HG02970 (cell line): ENCODE results near the gene VPREB1.
"Not testable (repeated sequence)": the region's sequence is repeated elsewhere in the genome, so short reads cannot be mapped to it uniquely, and the experiment has no call there.

Experiments used
- ATAC-seq: cut with Tn5 transposase; IDR thresholded peaks from one replicate; pipeline ENCODE4 v1.9.1; 2021; ENCODE audit warnings: mild to moderate bottlenecking, moderate library complexity, moderate number of reproducible peaks; ENCODE audit not compliant: unreplicated experiment, low FRiP score

Gene VPREB1, protein sequence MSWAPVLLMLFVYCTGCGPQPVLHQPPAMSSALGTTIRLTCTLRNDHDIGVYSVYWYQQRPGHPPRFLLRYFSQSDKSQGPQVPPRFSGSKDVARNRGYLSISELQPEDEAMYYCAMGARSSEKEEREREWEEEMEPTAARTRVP

DNA sequence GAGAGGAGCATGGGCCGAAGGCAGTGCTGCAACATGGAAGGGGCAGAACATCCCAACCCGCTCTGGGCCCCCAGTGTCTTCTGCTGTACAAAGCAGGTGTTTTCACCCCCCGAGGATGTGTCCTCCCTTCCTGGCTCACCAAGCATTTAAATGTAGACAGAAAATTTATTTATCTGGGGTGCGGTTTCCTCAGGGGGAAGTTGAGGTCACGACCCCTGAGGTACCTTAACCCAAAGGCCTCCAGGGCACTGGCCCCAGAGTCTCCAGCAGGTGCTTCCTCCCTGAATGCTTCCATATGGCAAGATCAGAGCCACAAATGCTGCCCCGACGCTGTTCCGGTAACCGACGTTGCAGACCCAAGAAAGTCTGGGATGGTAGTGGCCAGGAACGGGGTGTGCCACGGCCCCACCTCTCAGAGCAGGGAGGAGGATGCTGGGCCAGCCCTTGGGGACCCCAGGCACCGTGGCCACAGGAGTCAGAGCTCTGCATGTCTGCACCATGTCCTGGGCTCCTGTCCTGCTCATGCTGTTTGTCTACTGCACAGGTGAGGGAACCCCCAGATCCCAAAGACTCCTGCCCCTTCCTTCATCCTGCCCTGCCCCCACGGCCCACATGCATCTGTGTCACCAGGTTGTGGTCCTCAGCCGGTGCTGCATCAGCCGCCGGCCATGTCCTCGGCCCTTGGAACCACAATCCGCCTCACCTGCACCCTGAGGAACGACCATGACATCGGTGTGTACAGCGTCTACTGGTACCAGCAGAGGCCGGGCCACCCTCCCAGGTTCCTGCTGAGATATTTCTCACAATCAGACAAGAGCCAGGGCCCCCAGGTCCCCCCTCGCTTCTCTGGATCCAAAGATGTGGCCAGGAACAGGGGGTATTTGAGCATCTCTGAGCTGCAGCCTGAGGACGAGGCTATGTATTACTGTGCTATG, at the start of gene VPREB1:
Gene VPREB1, plus strand, starts transcription at position 471 of the 935 bp plus-strand sequence. Its CDS starts 28 bp downstream, at position 499.
- ATAC-seq: no peak

DNA sequence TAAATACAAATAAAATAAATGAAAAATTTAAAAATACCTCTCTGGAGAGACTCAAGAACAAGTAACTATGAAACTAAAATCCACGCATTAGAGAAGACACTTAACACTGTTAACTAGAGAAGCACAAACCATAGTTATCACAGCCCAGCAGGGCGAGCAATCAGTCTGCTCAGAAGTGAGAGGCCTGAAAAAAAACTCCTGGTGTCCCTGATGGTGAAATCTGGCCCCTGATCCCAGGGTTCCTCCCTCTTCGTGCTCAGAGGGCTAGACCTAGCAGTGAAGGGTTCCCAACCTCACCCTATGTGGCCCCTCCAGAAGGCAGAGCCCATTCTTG, 49.7 kb upstream of the VPREB1 start:
- no peak for ATAC-seq

DNA sequence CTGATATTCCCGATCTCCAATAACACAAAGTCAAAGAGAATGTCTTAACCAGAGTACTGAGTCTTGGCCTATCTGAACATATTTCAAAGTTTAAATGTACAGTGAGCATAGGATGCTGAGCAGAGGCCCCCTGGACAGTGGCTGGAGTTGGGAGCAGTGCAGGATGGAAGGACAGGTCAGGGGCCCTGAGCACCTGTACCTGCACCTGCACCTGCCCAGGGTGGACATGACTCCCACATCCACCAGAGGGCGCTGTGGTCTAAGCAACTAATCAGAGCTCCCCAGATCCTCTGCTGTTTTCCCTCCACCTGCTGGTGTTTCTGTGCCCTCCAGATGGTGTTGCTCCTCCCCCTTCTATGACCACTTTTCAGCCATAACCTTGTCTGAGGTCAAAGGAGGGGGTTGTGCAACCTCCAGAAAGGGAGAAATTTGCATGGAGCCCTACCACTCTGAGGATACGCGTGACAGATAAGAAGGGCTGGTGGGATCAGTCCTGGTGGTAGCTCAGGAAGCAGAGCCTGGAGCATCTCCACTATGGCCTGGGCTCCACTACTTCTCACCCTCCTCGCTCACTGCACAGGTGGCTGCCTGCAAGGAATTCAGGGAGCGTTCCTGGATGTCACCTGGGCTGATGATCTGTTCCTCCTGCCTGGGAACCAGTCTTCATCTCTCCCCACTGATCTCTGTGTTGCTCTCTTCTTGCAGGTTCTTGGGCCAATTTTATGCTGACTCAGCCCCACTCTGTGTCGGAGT, 49.1 kb upstream of the VPREB1 start:
- ATAC-seq: peak; percentile 81

DNA sequence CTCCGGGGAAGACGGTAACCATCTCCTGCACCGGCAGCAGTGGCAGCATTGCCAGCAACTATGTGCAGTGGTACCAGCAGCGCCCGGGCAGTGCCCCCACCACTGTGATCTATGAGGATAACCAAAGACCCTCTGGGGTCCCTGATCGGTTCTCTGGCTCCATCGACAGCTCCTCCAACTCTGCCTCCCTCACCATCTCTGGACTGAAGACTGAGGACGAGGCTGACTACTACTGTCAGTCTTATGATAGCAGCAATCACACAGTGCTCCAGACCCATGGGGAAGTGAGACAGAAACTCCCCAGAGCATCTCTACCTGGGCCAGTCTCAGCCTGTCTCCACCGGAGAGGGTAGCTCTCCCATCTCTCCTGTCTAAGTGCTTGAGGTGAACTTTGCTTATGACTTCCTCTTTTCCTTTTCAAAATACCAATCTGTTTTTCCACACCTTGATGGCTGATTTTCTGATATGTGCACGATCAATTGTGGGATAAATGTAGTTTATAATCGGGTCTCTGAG, 48.5 kb upstream of the VPREB1 start:
- ATAC-seq: peak; percentile 55

DNA sequence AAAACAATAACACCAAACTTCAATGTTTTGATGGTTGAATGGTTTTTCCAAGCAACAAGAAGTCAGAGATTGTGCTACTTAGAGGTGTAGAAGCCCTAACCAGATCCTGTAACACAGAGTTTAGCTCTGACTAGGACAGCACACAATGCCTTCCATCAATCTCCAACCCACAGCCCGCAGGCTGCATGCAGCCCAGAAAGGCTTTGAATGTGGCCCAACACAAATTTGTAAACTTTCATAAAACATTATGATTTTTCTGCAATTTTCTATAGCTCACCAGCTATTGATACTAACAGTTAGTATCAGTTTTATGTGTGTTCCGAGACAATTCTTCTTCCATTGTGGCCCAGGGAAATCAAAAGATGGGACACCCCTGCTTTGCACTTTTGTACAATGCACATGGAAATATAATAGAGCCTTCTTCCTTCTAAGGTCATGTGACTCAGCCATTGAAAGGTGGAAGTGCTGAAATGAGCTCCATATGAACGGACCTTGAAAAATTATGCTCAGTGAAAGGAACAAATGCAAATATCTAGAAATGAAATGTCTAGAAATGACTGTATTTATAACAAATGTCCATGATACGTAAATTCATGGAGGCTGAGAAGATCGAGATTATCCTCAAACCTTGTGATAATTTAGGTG, 47.6 kb upstream of the VPREB1 start:
- no peak for ATAC-seq

DNA sequence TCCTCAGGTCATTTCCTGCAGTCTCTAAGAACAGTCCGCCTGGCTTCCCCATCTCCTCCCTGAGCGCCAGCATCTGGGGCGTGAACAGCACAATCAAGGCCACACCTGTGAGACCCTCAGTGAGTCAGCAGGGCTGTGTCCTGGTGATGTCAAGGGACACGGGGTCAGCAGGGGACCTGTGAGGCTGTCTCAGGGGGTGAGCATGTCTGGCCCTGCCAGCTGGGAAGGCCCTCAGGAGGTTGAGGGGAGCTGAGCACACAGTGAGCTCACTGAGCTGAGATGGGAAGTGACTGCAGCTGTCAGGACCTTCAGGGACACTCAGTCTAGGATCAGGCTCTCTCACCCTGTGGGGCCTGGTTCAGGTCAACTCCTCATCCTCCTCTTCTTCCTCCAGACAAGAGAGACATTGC, 46.6 kb upstream of the VPREB1 start:
- ATAC-seq: no peak

DNA sequence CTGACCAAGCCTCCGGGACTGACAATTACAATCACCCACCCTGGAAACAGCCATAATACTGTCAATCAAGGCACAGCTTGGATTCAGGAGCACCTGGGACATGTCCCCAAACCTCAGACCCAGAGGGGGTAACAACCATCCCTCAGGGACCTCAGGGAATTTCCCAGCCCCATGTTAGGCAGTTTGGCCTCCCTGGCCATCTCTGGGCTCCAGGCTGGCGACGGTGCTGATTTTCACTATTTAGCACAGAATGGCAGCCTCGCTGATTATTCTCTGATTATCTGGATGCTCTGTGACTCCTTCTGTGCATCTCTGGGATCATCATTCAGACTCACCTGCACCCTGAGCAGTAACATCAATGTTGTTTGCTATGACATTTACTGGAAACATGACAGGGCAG, 45.8 kb upstream of the VPREB1 start:
- no peak for ATAC-seq

DNA sequence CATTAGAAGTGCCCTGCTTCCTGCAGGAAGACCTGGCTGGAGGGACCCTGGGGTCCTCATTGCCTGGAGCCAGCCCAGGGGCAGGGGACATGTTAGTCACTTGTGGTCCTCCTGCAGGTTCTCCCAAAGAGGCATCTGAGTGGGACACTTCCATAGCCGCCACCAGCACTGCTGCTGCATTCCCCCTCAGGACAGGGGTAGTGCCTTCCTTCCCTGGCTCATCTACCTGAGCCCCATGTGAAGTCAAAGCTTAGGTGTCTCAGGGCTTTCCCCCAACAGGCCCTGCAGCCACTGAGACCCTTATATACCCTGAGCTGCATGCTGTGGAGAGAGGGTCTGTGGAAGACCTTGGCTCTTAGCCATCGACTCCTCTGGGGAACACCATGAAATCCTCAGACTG, 45.0 kb upstream of the VPREB1 start:
- no peak for ATAC-seq

DNA sequence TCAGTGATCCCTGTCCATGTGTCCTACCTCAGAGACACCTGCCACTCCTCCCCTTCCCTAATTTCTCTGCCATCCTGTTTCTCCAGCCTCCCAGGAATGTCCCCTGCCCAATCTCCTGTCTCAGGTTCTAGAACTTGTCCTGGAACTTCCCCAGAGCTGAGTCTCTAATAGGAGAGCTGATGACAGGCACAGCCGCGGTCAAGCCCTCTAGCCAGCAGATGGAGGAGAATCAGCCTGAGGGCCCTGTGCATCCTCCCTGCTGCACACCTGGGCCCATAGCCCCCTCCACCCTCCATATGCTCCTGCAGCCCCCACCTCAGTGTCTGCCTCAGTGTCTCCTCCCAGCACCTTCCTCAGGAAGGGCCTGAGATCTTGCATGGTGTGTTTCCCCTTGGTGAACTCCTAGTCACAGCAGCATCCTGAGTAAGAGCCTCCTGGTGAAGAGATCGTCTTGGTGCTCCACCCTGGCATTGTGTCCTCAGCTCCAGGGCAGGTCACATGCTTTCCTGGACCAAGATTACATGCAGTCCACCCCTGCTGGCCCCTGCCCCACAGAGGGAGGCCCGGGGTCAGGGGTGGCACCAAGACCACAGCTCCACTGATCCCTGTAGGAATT, 43.9 kb upstream of the VPREB1 start:
- no peak for ATAC-seq

DNA sequence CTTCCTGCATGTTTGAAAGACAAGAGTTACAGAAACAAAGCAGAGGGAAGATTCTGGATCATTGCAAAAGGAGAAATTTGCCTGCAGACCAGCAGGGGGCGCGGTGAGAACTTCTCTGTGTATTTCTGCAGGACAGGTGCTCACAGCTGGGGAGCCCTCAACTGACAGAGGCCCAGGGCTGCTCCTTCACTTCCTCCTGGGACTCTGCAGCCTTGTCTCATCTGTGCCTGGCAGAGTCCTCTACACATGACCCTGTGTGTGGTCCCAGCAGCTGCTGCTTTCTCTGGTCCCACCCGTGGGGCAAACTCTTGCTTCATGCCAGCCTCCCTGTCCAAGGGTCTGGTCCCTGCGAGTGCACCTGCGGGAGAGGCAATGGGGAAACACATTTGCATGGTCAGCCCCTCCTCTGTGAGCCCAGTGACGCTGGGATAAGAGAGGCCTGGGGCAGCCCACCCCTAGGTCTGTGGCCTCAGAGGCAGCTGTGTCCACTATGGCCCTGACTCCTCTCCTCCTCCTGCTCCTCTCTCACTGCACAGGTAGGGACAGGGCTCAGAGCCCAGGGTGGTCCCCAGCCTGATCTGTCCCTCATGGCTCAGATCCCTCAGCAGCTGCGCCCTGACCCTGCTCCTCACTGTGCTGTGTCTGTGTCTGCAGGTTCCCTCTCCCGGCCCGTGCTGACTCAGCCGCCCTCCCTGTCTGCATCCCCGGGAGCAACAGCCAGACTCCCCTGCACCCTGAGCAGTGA, 43.2 kb upstream of the VPREB1 start:
- no peak for ATAC-seq

DNA sequence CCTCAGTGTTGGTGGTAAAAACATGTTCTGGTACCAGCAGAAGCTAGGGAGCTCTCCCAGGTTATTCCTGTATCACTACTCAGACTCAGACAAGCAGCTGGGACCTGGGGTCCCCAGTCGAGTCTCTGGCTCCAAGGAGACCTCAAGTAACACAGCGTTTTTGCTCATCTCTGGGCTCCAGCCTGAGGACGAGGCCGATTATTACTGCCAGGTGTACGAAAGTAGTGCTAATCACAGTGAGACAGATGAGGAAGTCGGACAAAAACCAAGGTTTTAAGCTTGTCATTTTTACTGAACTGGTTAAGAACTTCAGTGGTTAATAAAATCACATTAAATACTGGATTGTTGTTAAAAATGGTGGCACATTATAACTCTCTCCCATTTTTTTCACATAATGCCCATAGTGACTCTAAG, 42.6 kb upstream of the VPREB1 start:
- ATAC-seq: no peak

DNA sequence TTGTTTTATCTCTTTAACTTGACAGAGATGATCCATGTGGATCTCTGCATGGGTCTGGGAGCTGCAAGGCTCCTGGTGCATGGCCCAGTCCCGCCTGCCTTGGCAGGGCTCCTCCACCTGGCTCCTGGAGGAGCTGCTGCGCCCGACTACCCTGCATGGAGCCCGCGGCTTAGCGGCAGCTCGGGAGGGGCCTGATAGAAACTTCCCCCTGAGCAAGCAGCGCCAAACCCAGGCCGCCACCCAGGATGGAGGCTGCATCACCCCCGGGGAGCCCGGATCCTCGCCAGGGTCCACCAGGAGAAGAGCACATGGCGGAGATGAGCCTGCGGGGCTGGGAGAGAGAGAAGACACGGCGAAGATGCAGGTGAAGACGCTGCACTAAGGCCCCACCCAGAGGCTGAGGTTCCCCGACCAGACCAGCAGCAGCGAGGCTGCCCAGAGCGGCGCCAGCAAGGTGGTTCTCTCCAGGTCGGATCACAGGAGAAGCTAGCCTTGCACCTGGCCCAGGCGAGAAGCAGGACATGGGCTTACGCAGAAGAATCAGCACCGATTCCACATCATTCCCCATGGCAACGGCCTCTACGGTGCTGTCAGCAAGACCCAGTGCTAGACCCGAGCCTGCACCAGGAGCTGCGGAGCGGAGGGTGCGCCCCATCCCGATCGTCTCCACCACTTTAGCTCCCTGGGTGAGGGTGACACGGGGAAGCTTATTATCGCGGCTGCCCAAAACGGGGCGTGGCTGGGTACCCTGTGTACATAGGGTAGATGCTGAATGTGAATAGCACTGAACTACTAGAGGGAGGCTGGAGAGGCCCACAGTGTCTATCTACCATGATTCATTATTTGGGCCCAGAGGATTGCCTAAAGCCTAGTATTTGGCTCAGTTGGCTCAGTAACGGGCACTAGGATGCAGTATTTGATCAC, 41.3 kb upstream of the VPREB1 start:
- ATAC-seq: no peak

DNA sequence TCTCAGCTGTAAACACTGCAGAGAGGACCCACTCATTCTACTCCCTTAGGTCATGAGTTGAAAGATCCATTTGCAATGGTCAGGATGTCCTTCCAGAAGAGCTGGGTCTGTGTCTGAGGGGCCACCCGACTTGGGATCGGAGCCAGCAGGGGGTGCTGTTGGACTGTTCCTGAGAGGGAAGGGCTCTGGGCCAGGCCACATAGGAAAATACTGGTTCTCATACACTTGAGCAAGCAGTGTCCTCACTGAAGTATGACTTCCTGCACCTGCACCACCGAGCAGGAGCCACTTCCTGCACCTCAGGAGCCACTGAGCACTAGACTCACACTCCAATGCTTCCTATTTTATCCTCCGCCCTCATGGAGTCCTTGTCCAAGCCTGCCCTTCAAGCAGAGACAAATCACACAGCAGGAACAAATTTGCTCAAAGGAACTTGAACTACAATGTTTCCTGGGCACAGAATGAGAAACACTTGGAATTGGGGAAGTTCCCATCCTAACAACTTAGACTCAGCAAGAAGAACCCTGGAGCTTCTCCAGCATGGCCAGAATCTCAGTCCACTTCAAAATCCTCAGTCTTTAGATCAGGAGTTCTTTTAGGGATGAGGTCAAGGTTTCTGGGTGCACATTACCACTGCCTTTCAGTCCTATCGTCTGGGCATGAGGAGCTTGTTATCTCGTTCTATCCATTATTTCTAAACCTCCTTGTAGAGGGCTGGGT, 36.6 kb upstream of the VPREB1 start:
- ATAC-seq: peak; percentile 69

DNA sequence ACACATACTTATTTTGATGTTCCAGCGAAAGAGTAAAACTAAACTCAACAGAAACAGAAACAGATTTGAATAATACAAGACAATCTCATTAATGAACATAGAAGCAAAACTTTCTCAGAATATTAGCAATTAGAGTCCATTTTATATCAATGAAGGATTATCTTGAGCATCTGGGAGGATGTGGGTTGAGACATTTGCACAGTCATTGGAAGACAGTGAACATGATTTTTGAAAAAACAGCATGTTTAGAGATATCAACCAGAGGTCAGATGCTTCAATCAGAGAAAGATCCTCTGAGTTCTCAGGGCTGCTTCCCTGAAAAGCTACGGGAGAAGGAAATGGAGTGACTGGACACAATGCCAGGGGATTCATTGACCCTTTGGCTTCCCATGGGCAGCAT, 35.9 kb upstream of the VPREB1 start:
- ATAC-seq: no peak

DNA sequence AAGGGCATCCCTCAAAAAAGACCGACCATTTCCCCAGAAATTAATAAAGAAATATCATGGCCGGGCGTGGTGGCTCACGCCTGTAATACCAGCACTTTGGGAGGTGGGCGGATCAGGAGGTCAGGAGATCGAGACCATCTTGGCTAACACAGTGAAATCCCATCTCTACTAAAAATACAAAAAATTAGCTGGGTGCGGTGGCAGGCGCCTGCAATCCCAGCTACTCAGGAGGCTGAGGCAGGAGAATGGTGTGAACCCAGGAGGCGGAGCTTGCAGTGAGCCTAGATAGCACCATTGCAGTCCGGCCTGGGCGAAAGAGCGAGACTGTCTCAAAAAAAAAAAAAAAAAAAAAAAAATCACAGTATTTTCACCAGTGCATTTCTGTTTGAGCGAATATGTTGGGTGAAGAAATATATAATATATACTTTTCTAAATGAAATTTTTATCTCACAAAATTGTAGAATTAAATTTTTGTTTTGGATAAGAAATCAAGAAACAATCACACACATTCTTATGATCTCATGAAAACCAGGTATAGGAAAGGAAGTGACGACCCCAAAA, 35.4 kb upstream of the VPREB1 start:
- not testable (repeated sequence) for ATAC-seq

DNA sequence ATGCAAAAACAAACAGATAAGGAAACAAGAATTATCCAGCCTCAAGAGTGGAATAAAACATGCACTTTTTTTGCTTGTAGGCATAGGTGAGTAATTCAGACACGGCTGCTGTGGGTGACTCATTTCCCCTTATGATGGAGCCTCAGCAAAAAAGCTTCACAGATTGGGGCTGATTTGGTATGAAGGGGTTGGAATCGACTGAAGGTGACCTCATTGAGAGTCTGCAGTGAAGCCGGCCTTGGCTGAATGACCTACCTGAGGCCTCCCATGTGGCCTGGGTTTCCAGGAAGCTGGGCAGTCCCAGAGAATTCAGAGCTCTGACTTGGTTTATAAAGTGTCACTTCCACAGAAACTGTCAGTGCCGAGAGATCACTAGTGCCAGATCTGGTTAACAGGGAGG, 34.2 kb upstream of the VPREB1 start:
- ATAC-seq: no peak
